ENCODE results near the gene GNAT3.

GNAT3 gene

GRCh38 chr7:80414331-80414730 is 97.5 kb downstream of the GNAT3 start:
- no peak for DNase-seq

DNA sequence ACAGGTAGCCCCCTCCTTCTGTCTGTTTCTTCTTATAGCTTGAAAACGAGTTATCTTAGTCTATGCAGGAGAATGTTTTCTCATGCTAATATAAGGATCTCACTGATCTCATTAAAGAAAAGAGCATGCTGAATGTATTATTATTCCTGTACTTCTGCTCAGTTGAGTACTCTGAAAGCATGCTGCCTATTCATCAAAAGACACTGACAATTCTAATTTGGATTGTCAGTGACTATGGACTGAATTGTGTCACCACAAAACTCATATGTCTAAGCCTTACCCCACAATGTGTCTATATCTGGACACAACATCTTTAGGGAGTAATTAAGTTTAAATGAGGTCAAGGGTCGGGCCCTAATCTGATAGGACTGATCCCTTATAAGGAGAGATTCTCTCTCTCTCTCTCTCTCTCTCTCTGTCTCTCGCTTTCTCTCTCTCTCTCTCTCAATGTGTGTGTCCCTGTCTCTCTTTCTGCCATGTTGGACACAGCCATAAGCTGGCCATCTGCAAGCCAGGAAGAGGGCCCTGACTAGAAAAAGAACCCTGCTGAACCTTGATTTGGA is 98.4 kb downstream of the GNAT3 start:
- no peak for DNase-seq

DNA sequence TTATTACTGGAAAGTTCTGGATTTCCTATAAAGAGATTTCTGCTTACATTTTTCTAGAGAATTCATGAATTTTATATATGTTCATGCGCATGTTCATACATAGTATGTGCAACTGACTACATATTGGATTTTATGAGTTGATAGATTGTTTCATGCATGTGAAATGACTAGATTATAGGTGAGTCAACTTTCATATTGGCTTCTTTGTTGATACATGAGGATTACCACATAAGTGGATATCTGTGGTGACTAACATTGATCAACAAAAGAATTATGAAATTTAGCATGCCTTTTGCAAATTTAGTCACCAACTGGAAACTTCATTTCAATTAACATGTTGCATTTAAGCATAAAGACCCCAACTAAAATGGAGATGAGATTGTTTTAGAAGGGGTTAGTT is 99.0 kb downstream of the GNAT3 start:
- DNase-seq, result no peak

GRCh38 chr7:80411621-80412020 is 100.2 kb downstream of the GNAT3 start:
- no peak for DNase-seq

GRCh38 chr7:80410081-80410480 is 101.8 kb downstream of the GNAT3 start:
- no peak for DNase-seq
